OCI-LY7 (cell line): Measurements from ENCODE around the gene EYA2. TPM values are rescaled to one million over a fixed set of nuclear protein-coding genes. Genes with fewer than 3 reads are reported as not detected.

Experiments
- BruUV-seq: library from RNA; stranded (reverse); fragments of 400-500 nt; replicated peaks from 2 replicates; lab custom pipeline; 2021; lab: Mats Ljungman, UMichigan
- CTCF ChIA-PET: fragments of 300-600 bp; sonication (Branson Sonifier 250); formaldehyde crosslinking; loops from one replicate; lab custom pipeline; 2022; ENCODE audit warnings: antibody characterized with exemption; ENCODE audit not compliant: unreplicated experiment; lab: Charles Lee
- POLR2A ChIA-PET: fragments of 300-600 bp; sonication (Branson Sonifier 250); formaldehyde crosslinking; loops from one replicate; lab custom pipeline; 2022; ENCODE audit warnings: antibody characterized with exemption; lab: Charles Lee
- DNase-seq: peaks from one replicate; pipeline ENCODE4 v3.0.0-alpha.2; 2015; ENCODE audit warnings: low spot score
- H2AFZ ChIP-seq: fragments of 200-600 bp; sonication (generic), shearing (Covaris generic); 2 replicates; pipeline ENCODE4 v1.6.1; 2014; ENCODE audit warnings: mild to moderate bottlenecking, antibody characterized with exemption, low read length, moderate library complexity
- H3K27ac ChIP-seq: fragments of 200-600 bp; sonication (generic); 2 replicates; pipeline ENCODE4 v1.5.1; 2014; ENCODE audit warnings: mixed run types, low read depth, mild to moderate bottlenecking, moderate library complexity, low read length, inconsistent platforms; ENCODE audit not compliant: poor library complexity, severe bottlenecking
- H3K36me3 ChIP-seq: fragments of 200-600 bp; sonication (generic); 2 replicates; pipeline ENCODE4 v1.6.1; 2014; ENCODE audit warnings: mild to moderate bottlenecking, antibody characterized with exemption, low read length, moderate library complexity, mixed read lengths; ENCODE audit not compliant: insufficient read depth
- H3K4me1 ChIP-seq: fragments of 200-600 bp; sonication (generic); 2 replicates; pipeline ENCODE4 v1.5.1; 2014; ENCODE audit warnings: mild to moderate bottlenecking, low read length; ENCODE audit not compliant: insufficient read depth, poor library complexity, severe bottlenecking
- H3K4me2 ChIP-seq: fragments of 200-600 bp; sonication (generic); 2 replicates; pipeline ENCODE4 v1.6.1; 2014; ENCODE audit warnings: mild to moderate bottlenecking, low read length
- H3K4me3 ChIP-seq: fragments of 200-600 bp; sonication (generic); 2 replicates; pipeline ENCODE4 v1.5.1; 2014; ENCODE audit warnings: mild to moderate bottlenecking, low read depth, low read length; ENCODE audit not compliant: poor library complexity, severe bottlenecking
- H3K79me2 ChIP-seq: fragments of 200-600 bp; sonication (generic); 2 replicates; pipeline ENCODE4 v1.6.1; 2016; ENCODE audit warnings: low read depth, mild to moderate bottlenecking, low read length, moderate library complexity, mixed read lengths; ENCODE audit not compliant: insufficient read depth
- H3K9me2 ChIP-seq: fragments of 200-600 bp; sonication (generic); 2 replicates; pipeline ENCODE4 v1.6.1; 2016; ENCODE audit warnings: mild to moderate bottlenecking, low read length, mixed read lengths; ENCODE audit not compliant: insufficient read depth
- H3K9me3 ChIP-seq: fragments of 200-600 bp; sonication (generic); 2 replicates; pipeline ENCODE4 v1.6.1; 2014; ENCODE audit warnings: mild to moderate bottlenecking, mixed run types, low read length, mixed read lengths
- H4K20me1 ChIP-seq: fragments of 200-600 bp; sonication (generic); 2 replicates; pipeline ENCODE4 v1.6.1; 2014; ENCODE audit warnings: mild to moderate bottlenecking, antibody characterized with exemption, low read length, moderate library complexity, mixed read lengths; ENCODE audit not compliant: insufficient read depth
- EZH2phosphoT487 ChIP-seq: fragments of 200-600 bp; sonication (generic); IDR thresholded peaks from 2 replicates; pipeline ENCODE4 v1.6.1; 2018; ENCODE audit warnings: low read depth, borderline replicate concordance, mild to moderate bottlenecking, mixed run types, antibody characterized with exemption, low read length, moderate library complexity, mixed read lengths
- intact Hi-C: fragments of 100-400 bp; cut with micrococcal nuclease; formaldehyde crosslinking; loops from one replicate; pipeline ENCODE4 v1.10.0; 2022; ENCODE audit not compliant: unreplicated experiment
- total RNA-seq, 2 experiments: library from RNA; depleted of rRNA in 1 of 2; stranded (reverse); fragments of >200 nt in 1 of 2; shearing (Covaris generic) in 1 of 2; gene quantifications; 2 replicates each; pipeline ENCODE4 v1.2.3, GENCODE V29; 2014 to 2022
- TF ChIP-seq, protein P1 (sequence below): fragments of 200-600 bp; sonication (generic); conservative IDR thresholded peaks from 2 replicates; pipeline ENCODE4 v1.5.1; 2014; ENCODE audit warnings: mild to moderate bottlenecking, antibody characterized with exemption, low read length, moderate library complexity, mixed read lengths

Gene EYA2
- total RNA-seq, 2 experiments from 2014 or later = not detected

GRCh38 chr20:46936415-46937156, 41.9 kb downstream of the EYA2 start:
- H3K9me2 ChIP-seq = no peaks in the 10 kb centered on the region
- H3K4me2 ChIP-seq = no peak overlapping the region
- H4K20me1 ChIP-seq = no peaks in the 10 kb centered on the region
- DNase-seq = no peak
- CTCF ChIA-PET = no interaction called here
- intact Hi-C loops = no loop called here
- no peak overlapping the region for H2AFZ ChIP-seq
- no peaks in the 10 kb centered on the region for H3K9me3 ChIP-seq
- no peak overlapping the region for H3K27ac ChIP-seq
- H3K79me2 ChIP-seq = no peaks in the 10 kb centered on the region
- H3K4me1 ChIP-seq = no peaks in the 10 kb centered on the region
- H3K36me3 ChIP-seq = no peaks in the 10 kb centered on the region
- TF ChIP-seq, protein P1, sequence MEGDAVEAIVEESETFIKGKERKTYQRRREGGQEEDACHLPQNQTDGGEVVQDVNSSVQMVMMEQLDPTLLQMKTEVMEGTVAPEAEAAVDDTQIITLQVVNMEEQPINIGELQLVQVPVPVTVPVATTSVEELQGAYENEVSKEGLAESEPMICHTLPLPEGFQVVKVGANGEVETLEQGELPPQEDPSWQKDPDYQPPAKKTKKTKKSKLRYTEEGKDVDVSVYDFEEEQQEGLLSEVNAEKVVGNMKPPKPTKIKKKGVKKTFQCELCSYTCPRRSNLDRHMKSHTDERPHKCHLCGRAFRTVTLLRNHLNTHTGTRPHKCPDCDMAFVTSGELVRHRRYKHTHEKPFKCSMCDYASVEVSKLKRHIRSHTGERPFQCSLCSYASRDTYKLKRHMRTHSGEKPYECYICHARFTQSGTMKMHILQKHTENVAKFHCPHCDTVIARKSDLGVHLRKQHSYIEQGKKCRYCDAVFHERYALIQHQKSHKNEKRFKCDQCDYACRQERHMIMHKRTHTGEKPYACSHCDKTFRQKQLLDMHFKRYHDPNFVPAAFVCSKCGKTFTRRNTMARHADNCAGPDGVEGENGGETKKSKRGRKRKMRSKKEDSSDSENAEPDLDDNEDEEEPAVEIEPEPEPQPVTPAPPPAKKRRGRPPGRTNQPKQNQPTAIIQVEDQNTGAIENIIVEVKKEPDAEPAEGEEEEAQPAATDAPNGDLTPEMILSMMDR = no peak
- TF ChIP-seq EZH2phosphoT487 = no peak
- no TSS peak for BruUV-seq
- no peak overlapping the region for H3K4me3 ChIP-seq
- POLR2A ChIA-PET = no interaction called here

DNA sequence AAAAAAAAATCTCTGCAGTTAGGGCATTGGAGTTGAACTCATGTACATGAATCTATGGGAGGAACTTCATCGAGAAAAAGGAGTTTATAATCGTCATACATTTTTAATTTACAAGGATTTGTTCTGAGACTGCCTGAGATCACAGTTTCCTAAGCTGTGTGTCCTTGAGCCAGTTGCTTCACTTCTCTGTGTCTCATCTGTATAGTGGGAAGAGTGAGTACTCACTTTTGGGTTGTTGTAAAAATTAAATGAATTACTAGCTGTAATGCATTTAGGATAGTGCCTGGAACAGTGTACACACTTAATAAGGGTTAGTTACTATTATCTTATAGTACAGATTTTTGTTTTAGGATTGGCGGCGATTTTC, 42.5 kb downstream of the EYA2 start:
- H3K9me2 ChIP-seq = no peaks in the 10 kb centered on the region
- H2AFZ ChIP-seq = no peak overlapping the region
- H3K4me2 ChIP-seq = no peak overlapping the region
- H3K4me1 ChIP-seq = no peaks in the 10 kb centered on the region
- BruUV-seq = no TSS peak
- H4K20me1 ChIP-seq = no peaks in the 10 kb centered on the region
- intact Hi-C loops = no loop called here
- no peak for DNase-seq
- no peaks in the 10 kb centered on the region for H3K9me3 ChIP-seq
- POLR2A ChIA-PET = interaction anchor here (0.6 kb wide), 1 partner anchor 34 kb away, joined by 3 read pairs; no protein-coding TSS in a partner anchor
- H3K36me3 ChIP-seq = no peaks in the 10 kb centered on the region
- TF ChIP-seq, protein P1 = no peak
- TF ChIP-seq EZH2phosphoT487 = no peak
- H3K27ac ChIP-seq = no peak overlapping the region
- CTCF ChIA-PET = no interaction called here
- H3K4me3 ChIP-seq = no peak overlapping the region
- no peaks in the 10 kb centered on the region for H3K79me2 ChIP-seq
